Mesothelial cell of epicardium (in vitro differentiated cells): Measurements from ENCODE around the gene CMTM4. TPM values are rescaled to one million over a fixed set of nuclear protein-coding genes. Genes with fewer than 3 reads are reported as not detected.

Experiments used
- DNase-seq, 2 experiments: peaks; one replicate each; pipeline ENCODE4 v3.0.0; 2021; ENCODE audit warnings: low spot score in 2 of 2; ENCODE audit not compliant: unreplicated experiment in 2 of 2
- H3K27ac Mint-ChIP-seq: 2 replicates; pipeline ENCODE4 v1.8.0; 2021; ENCODE audit warnings: mixed read lengths
- H3K27me3 Mint-ChIP-seq: 2 replicates; pipeline ENCODE4 v1.8.0; 2021; ENCODE audit warnings: low read depth, mixed read lengths
- H3K36me3 Mint-ChIP-seq: 2 replicates; pipeline ENCODE4 v1.8.0; 2021; ENCODE audit warnings: mixed read lengths
- H3K4me1 Mint-ChIP-seq: 2 replicates; pipeline ENCODE4 v1.8.0; 2021; ENCODE audit warnings: mixed read lengths
- H3K4me3 Mint-ChIP-seq: 2 replicates; pipeline ENCODE4 v1.8.0; 2021; ENCODE audit warnings: mild to moderate bottlenecking, moderate library complexity, mixed read lengths
- H3K9me3 Mint-ChIP-seq: 2 replicates; pipeline ENCODE4 v1.8.0; 2021; ENCODE audit warnings: mixed read lengths
- CTCF ChIP-seq: fragments of 200-600 bp; sonication (generic); IDR thresholded peaks from one replicate; pipeline ENCODE4 v1.5.0; 2021; ENCODE audit warnings: antibody characterized with exemption; ENCODE audit not compliant: unreplicated experiment
- total RNA-seq: library from RNA; stranded (reverse); gene quantifications from 3 replicates; pipeline ENCODE4 v1.2.1, GENCODE V29; 2021

Gene CMTM4
- total RNA-seq, 1 donor from 2014 or later = 63.4 TPM

- H3K27ac Mint-ChIP-seq = no peak overlapping the region
- no peak for DNase-seq
- no peak overlapping the region for H3K4me3 Mint-ChIP-seq
- H3K9me3 Mint-ChIP-seq = no peaks in the 10 kb centered on the region
- TF ChIP-seq CTCF = no peak
- H3K4me1 Mint-ChIP-seq = no peaks in the 10 kb centered on the region
- H3K27me3 Mint-ChIP-seq = no peaks in the 10 kb centered on the region
- H3K36me3 Mint-ChIP-seq = peaks cover 6% of the 10 kb centered on the region
Observed at GRCh38 chr16:66678337-66678736, 18.2 kb downstream of the CMTM4 start.

DNA sequence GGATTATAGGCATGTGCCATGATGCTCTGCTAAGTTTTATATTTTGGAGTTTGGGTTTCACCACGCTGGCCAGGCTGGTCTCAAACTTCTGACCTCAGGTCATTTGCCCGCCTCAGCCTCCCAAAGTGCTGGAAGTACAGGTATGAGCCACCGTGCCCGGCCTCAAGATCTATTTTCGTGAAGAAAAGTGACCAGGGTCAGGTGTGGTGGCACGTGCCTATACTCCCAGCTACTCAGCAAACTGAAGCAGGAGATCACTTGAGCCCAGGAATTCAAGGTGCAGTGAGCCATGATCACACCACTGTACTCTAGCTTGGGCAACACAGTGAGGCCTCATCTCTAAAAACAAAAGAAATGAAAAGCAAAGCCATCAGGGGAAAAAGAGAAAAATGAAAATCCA lies 18.7 kb downstream of the CMTM4 start:
- Mint-ChIP-seq H3K4me1 (no peaks in the 10 kb centered on the region), H3K36me3 (peaks cover 6% of the 10 kb centered on the region), H3K27me3 (no peaks in the 10 kb centered on the region), H3K4me3 (no peak overlapping the region), H3K27ac (no peak overlapping the region), H3K9me3 (no peaks in the 10 kb centered on the region)
- DNase-seq = no peak
- TF ChIP-seq CTCF = no peak

DNA sequence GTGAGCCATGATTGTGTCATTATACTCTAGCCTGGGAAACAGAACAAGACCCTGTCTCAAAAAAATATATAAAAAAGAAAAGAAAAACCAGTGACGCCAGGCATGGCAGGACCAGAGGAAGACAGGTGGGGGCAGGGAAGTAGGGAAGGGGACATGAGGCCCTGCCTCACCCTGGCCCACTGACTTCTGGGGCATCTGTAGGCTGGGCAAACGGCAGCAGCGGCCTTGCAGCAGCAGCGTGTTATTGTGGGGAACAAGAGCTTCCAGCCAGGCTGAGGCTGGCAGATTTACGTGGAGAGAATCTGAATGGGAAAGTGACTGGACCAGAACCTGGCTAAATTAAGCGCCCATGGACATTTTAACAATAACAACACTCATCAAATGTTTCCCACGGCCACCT lies 19.4 kb downstream of the CMTM4 start:
- Mint-ChIP-seq H3K27me3 (no peaks in the 10 kb centered on the region), H3K4me3 (no peak overlapping the region), H3K27ac (no peak overlapping the region), H3K4me1 (no peaks in the 10 kb centered on the region), H3K36me3 (peaks cover 6% of the 10 kb centered on the region), H3K9me3 (no peaks in the 10 kb centered on the region)
- no peak for TF ChIP-seq CTCF
- no peak for DNase-seq

DNA sequence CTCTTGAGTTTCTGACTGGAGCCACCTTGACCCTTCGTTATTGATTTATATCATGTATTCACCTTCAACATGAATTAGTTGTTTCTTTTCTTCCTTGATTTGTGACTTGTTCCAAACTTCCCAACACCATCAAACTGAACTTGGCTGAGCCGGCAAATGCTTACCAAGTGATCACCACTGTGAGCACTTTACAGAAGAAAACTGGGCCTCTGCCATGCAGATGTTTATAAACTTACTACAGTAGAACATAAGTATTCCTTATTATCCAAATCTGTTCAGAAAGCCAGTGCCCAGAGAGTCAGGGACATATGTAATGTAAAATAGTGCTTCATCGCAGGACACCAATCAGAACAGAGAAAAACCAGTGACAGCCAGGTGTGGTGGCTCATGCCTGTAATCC lies 19.9 kb downstream of the CMTM4 start:
- H3K36me3 Mint-ChIP-seq = peaks cover 6% of the 10 kb centered on the region
- H3K4me3 Mint-ChIP-seq = no peak overlapping the region
- H3K9me3 Mint-ChIP-seq = no peaks in the 10 kb centered on the region
- no peak overlapping the region for H3K27ac Mint-ChIP-seq
- no peaks in the 10 kb centered on the region for H3K27me3 Mint-ChIP-seq
- no peak for TF ChIP-seq CTCF
- no peaks in the 10 kb centered on the region for H3K4me1 Mint-ChIP-seq
- no peak for DNase-seq

DNA sequence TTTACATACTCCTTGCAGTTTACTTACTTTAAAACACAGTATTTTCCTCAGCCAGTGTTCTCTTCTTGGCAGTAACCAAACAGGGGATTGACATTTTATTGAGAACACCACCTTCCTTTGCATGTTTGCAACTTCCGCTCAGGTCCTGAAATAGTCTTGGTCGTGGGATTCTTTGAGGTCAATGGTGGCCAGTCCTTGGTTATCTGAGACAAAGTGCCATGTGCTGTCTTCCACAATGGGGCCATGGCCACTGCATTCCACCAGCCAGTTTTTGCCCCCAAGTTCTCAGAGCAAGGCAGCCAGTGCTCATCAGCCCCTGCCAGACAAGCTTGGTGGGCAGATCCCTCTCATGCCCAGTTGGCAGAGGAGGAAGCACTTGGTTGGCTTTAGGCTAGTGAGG lies 22.9 kb downstream of the CMTM4 start:
- DNase-seq = no peak
- TF ChIP-seq CTCF = no peak
- Mint-ChIP-seq H3K27ac (no peak overlapping the region), H3K4me1 (no peaks in the 10 kb centered on the region), H3K9me3 (no peaks in the 10 kb centered on the region), H3K27me3 (no peaks in the 10 kb centered on the region), H3K36me3 (peaks cover 3% of the 10 kb centered on the region), H3K4me3 (no peak overlapping the region)
